ENCODE results near the gene LGALS13. TPM values are rescaled to one million over a fixed set of nuclear protein-coding genes. Genes with fewer than 3 reads are reported as not detected.
A peak's percentile ranks its signal among the peaks of the same experiment; 100 is the strongest.

Gene LGALS13, protein sequence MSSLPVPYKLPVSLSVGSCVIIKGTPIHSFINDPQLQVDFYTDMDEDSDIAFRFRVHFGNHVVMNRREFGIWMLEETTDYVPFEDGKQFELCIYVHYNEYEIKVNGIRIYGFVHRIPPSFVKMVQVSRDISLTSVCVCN
- not detected for total RNA-seq

DNA sequence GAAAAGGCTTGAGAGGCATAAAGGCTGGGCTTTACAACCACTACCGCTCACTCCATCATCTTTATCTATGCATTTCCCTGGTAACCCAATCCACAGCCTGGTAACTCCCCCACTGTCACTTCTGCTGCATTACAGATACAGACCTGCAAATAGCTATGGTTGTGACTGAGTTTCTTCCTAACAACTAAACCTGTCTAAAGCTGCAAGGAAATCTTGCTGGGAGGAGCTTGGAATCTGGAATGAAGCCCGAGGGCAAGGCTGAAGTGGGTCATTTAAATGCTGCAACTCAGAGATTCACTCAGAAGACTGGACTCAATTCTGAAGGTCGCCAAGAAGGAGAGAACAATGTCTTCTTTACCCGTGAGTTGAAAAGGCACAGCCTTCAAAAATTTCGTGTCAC, at the start of gene LGALS13:
Gene LGALS13 (plus strand): TSS at position 301 of the 400 bp plus-strand sequence. CDS start 45 bp downstream, at position 346.
- H3K4me3 ChIP-seq, result no peak within 1 kb of the TSS
- H3K27me3 ChIP-seq, result no peaks in the 10 kb centered on the region
- H3K27ac ChIP-seq, result no peak within 1 kb of the TSS
- no peaks in the 10 kb centered on the region for H3K4me1 ChIP-seq
- H3K36me3 ChIP-seq, result no peaks in the 10 kb centered on the region
- 27 to 38% methylated on average over 4 to 5 of the region's 5 CpGs for WGBS, 2 donors
- peaks cover 0 to 7% (median 0%) of the 10 kb centered on the region in 4 donors for H3K9me3 ChIP-seq
- no peak for TF ChIP-seq EP300 (IDR thresholded peaks at IDR 0.05)
- DNase-seq (ENCODE audit: low spot score in 2 of 2), result no peak

DNA sequence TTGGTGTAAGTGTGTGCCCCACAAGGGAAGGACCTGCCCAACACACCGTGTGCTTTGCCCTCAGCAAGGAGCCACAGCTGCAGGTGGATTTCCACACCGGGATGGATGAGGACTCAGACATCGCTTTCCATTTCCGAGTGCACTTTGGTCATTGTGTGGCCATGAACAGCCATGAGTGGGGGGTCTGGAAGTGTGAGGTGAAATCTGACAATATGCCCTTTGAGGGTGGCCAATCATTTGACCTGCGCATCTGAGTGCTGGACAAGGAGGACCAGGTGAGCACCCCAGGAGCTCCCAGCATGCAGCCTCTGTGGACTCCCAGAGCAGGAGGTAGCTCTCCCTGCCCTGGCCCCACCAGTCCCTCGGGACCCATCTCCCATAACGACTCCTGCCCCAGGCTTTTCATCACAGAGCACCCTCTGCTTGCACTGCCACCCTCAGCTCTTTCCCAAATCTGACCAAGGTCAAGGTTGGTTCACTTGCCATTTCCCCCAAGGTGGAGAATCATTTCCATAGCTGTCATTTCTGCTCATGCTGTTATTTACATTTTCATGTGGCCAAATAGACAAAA, 49.2 kb upstream of the LGALS13 start:
- 62 to 63% methylated on average over 7 of the region's 7 CpGs for WGBS, 2 donors
- H3K4me1 ChIP-seq, result peaks cover 0 to 10% (median 2%) of the 10 kb centered on the region in 4 donors
- H3K36me3 ChIP-seq, result no peaks in the 10 kb centered on the region
- TF ChIP-seq EP300 (IDR thresholded peaks at IDR 0.05) (no peak), POLR2A (IDR thresholded peaks at IDR 0.05) (no peak)
- TF ChIP-seq, protein P1, sequence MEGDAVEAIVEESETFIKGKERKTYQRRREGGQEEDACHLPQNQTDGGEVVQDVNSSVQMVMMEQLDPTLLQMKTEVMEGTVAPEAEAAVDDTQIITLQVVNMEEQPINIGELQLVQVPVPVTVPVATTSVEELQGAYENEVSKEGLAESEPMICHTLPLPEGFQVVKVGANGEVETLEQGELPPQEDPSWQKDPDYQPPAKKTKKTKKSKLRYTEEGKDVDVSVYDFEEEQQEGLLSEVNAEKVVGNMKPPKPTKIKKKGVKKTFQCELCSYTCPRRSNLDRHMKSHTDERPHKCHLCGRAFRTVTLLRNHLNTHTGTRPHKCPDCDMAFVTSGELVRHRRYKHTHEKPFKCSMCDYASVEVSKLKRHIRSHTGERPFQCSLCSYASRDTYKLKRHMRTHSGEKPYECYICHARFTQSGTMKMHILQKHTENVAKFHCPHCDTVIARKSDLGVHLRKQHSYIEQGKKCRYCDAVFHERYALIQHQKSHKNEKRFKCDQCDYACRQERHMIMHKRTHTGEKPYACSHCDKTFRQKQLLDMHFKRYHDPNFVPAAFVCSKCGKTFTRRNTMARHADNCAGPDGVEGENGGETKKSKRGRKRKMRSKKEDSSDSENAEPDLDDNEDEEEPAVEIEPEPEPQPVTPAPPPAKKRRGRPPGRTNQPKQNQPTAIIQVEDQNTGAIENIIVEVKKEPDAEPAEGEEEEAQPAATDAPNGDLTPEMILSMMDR (IDR thresholded peaks at IDR 0.05), result no peak
- no peaks in the 10 kb centered on the region for H3K9me3 ChIP-seq
- H3K4me3 ChIP-seq, result no peak overlapping the region
- H3K27me3 ChIP-seq, result no peaks in the 10 kb centered on the region
- DNase-seq (ENCODE audit: low spot score in 2 of 2), result no peak
- H3K27ac ChIP-seq, result no peak overlapping the region

DNA sequence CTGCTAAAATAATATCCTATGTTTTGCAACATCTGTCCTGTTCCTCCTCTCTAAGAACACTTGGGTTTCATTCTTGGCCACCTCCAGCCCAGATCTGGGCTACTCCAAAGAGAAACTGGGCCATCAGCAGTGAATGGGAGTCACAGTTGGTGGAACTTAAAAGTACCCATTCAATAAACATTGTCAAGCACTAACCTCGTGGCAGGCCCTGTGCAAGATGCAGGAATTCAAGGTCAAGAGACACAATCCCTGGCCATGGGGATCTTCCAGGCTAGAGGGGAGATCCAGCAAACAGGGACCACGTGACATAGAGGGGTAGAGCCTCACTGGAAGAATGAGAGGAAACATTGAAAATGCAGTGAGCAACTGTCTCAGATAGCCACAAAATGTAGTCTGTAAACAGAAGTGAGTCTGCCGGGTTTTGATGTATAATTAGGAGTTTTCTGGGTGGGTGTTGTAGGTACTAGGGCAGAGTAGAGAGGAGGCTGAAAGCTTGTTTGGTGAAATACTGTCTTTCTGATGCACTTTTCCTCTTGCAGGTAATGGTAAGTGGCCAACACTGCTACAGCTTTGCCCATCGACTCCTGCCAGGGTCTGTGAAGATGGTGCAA, 47.5 kb upstream of the LGALS13 start:
- 59 to 67% methylated on average over 4 of the region's 4 CpGs for WGBS, 2 donors
- DNase-seq (ENCODE audit: low spot score in 2 of 2), result no peak
- no peak overlapping the region for H3K27ac ChIP-seq
- no peaks in the 10 kb centered on the region for H3K9me3 ChIP-seq
- TF ChIP-seq POLR2A (IDR thresholded peaks at IDR 0.05) (no peak), EP300 (IDR thresholded peaks at IDR 0.05) (no peak)
- TF ChIP-seq, protein P1 (IDR thresholded peaks at IDR 0.05), result no peak
- H3K4me3 ChIP-seq, result no peak overlapping the region
- H3K4me1 ChIP-seq, result peaks cover 0 to 15% (median 3%) of the 10 kb centered on the region in 4 donors
- H3K27me3 ChIP-seq, result no peaks in the 10 kb centered on the region
- no peaks in the 10 kb centered on the region for H3K36me3 ChIP-seq

DNA sequence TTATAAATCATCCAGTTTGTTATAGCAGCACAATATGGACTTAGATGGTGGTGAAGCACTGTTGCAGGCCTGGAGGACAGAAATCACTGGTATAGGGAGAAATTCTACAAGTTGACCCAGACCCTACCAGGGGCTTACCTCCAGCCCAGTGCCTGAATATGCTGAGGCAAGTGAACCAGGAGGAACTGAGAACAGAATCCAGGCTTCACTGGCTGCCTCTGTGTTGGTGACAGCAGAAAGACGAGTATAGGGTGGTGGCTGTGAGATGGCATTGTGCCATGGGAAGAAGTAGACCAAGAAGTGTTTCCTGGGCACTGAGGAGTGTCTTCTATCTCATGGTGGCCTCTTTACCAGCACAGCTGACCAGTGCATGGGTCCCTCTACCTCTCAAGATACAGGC, 46.4 kb upstream of the LGALS13 start:
- H3K27ac ChIP-seq, result no peak overlapping the region
- H3K4me1 ChIP-seq, result peaks cover 0 to 15% (median 3%) of the 10 kb centered on the region in 4 donors
- WGBS, 2 donors, result 17 to 33% methylated on average over 1 of the region's 1 CpG
- no peak for DNase-seq (ENCODE audit: low spot score in 2 of 2)
- no peaks in the 10 kb centered on the region for H3K9me3 ChIP-seq
- no peaks in the 10 kb centered on the region for H3K27me3 ChIP-seq
- TF ChIP-seq, protein P1 (IDR thresholded peaks at IDR 0.05), result no peak
- TF ChIP-seq POLR2A (IDR thresholded peaks at IDR 0.05) (no peak), EP300 (IDR thresholded peaks at IDR 0.05) (no peak)
- no peak overlapping the region for H3K4me3 ChIP-seq
- no peaks in the 10 kb centered on the region for H3K36me3 ChIP-seq

DNA sequence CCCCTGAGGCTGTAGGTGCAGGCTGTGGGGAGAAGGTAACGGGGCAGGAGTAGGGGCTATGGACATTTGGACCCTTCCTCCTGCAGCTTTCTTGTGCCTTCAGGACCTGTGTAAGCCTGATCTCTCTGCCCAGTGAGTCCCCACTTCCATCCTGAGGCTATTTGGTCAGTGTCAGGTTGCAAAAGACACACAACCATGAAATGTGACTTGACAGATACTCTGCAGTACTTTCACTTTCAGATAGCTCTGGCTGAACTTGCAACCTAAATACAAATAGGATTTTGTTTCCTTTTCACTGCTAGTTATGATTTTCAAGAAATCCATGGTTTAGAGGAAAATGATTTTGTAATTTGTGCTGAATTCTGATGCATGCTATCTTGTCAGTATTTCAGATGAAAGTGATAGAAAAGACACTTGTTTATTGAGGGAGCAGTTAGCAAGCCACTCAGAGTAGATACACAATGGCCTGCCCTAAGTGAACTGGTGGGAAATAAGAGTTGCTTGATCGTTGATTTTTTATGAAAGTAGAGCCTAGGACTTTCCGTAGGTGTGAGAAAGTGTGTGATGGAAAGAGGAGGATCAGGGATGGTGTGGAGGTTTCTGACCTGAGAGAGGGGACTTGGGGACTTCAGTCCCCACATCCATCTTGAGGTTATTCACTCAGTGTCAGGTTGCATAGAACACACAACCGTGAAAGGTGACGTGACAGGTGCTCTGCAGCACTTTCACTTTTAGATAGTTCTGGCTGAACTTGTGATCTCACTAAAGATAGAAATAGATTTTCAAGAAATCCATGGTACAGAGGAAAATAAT, 44.3 kb upstream of the LGALS13 start:
- peak overlapping the region in 2 of 4 donors; percentile 1 to 52 for H3K27ac ChIP-seq
- no peaks in the 10 kb centered on the region for H3K36me3 ChIP-seq
- TF ChIP-seq POLR2A (IDR thresholded peaks at IDR 0.05), result no peak
- no peak for TF ChIP-seq EP300 (IDR thresholded peaks at IDR 0.05)
- TF ChIP-seq, protein P1 (IDR thresholded peaks at IDR 0.05), result no peak
- WGBS, 2 donors, result 60 to 61% methylated on average over 5 of the region's 5 CpGs
- H3K4me3 ChIP-seq, result peak overlapping the region in 1 of 4 donors; percentile 14
- H3K9me3 ChIP-seq, result no peaks in the 10 kb centered on the region
- DNase-seq (ENCODE audit: low spot score in 2 of 2), result no peak
- H3K4me1 ChIP-seq, result peaks cover 0 to 11% (median 3%) of the 10 kb centered on the region in 4 donors
- H3K27me3 ChIP-seq, result no peaks in the 10 kb centered on the region
